Tibial nerve (tissue), 3 donors: ENCODE measurements around the gene MAPK13.

ENCODE experiments used
- CTCF ChIP-seq, 5 experiments: fragments of 200-600 bp in 3 of 5; fragments of 450-650 bp in 2 of 5; sonication (generic) in 3 of 5; IDR thresholded peaks; one replicate each; pipeline ENCODE4 v1.5.1; 2016 to 2019; ENCODE audit warnings: antibody characterized with exemption in 5 of 5, mild to moderate bottlenecking in 3 of 5, moderate library complexity in 2 of 5
- POLR2A ChIP-seq, 2 donors: fragments of 450-650 bp; IDR thresholded peaks; one replicate each; pipeline ENCODE4 v1.6.1; 2017; ENCODE audit warnings: antibody characterized with exemption in 2 of 2, mild to moderate bottlenecking in 2 of 2, moderate library complexity in 2 of 2

DNA sequence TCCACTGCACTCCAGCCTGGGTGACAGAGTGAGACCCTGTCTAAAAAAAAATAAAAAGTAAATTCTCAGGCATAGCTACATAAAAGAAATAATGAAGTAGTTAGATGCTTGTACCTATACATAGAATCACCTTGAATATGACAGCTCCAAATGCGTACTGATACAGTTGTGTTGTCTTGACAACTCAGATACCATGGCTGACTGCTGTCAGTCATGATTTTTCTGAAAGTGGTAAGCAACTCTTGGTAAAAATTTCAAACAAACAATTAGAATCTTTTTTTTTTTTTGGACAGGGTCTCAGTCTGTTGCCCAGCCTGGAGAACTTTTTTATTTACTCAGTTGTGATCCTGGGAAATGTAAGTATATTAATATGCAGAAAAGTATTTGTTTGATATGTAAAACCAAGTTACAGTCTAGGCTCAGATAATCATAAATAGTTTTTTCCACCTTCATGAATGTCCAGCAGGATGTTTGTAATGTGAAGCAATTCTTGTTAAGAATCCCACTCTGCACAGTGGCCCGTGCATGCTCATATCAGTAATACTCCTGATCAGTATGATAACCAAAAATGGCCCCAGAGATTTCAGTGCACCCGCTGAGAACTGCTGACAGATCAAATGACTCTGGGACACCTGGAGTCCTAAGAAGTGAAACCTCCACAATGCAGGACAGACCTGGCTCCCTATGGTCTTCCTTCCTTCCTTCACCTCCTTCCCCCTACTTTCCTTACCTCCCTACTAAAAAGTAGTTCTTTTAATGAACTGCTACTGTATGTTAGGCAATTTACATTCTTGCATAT lies 14.0 kb upstream of the MAPK13 start:
- TF ChIP-seq POLR2A (IDR thresholded peaks at IDR 0.05) (no peak), CTCF (IDR thresholded peaks at IDR 0.05) (no peak)
